CD4-positive, alpha-beta T cell (primary cell): ENCODE results near the gene AMPH. TPM values are rescaled to one million over a fixed set of nuclear protein-coding genes. Genes with fewer than 3 reads are reported as not detected.

ENCODE experiments used
- ATAC-seq: fragments of 200-7000 bp; cut with Tn5 transposase; one replicate; pipeline ENCODE4 v1.10.0; 2022; ENCODE audit warnings: mild to moderate bottlenecking; ENCODE audit not compliant: poor library complexity
- CTCF ChIA-PET: fragments of 350-600 bp; sonication (Branson Sonifier 250); formaldehyde crosslinking; loops from one replicate; lab custom pipeline; 2021; ENCODE audit warnings: antibody characterized with exemption, inconsistent platforms; lab: Charles Lee
- POLR2A ChIA-PET: fragments of 350-600 bp; sonication (Branson Sonifier 250); formaldehyde crosslinking; loops from one replicate; lab custom pipeline; 2021; ENCODE audit warnings: antibody characterized with exemption, inconsistent platforms; lab: Charles Lee
- DNase-seq, 14 experiments: peaks; one replicate each; pipeline ENCODE4 v3.0.0-alpha.2; 2013 to 2020; ENCODE audit warnings: mixed read lengths in 2 of 14
- H3K27ac ChIP-seq, 2 donors: one replicate each; pipeline versions ENCODE4 v1.5.1 to v1.7.0; 2013; ENCODE audit warnings: low read length in 2 of 2, low read depth in 1 of 2, mild to moderate bottlenecking in 1 of 2
- H3K27me3 ChIP-seq, 2 experiments: 1 replicate in 1 of 2; 2 replicates in 1 of 2; pipeline versions ENCODE4 v1.6.1 to v1.7.0; 2013; ENCODE audit warnings: low read length in 2 of 2, control low read depth in 1 of 2, mild to moderate bottlenecking in 1 of 2, moderate library complexity in 1 of 2; ENCODE audit not compliant: insufficient read depth in 2 of 2, control insufficient read depth in 1 of 2
- H3K36me3 ChIP-seq: one replicate; pipeline ENCODE4 v1.6.1; 2013; ENCODE audit warnings: low read length, control low read depth; ENCODE audit not compliant: insufficient read depth
- H3K4me1 ChIP-seq: one replicate; pipeline ENCODE4 v1.6.1; 2013; ENCODE audit warnings: low read length, control low read depth; ENCODE audit not compliant: insufficient read depth
- H3K4me3 ChIP-seq: one replicate; pipeline ENCODE4 v1.5.1; 2013; ENCODE audit warnings: mild to moderate bottlenecking, low read length, moderate library complexity
- H3K9me3 ChIP-seq, 2 experiments: 1 replicate in 1 of 2; 2 replicates in 1 of 2; pipeline versions ENCODE4 v1.6.1 to v1.7.0; 2013; ENCODE audit warnings: low read length in 2 of 2, mild to moderate bottlenecking in 2 of 2, control low read depth in 1 of 2, moderate library complexity in 1 of 2; ENCODE audit not compliant: control insufficient read depth in 1 of 2, insufficient read depth in 1 of 2
- H3K27ac Mint-ChIP-seq: one replicate; pipeline ENCODE4 v1.8.0; 2020; ENCODE audit warnings: mixed read lengths
- H3K27me3 Mint-ChIP-seq: one replicate; pipeline ENCODE4 v1.8.0; 2021; ENCODE audit warnings: mixed read lengths
- H3K36me3 Mint-ChIP-seq: one replicate; pipeline ENCODE4 v1.8.0; 2021; ENCODE audit warnings: low read depth, mixed read lengths
- H3K4me1 Mint-ChIP-seq: one replicate; pipeline ENCODE4 v1.8.0; 2021; ENCODE audit warnings: low read depth, mixed read lengths
- H3K4me3 Mint-ChIP-seq: one replicate; pipeline ENCODE4 v1.8.0; 2020; ENCODE audit warnings: mild to moderate bottlenecking, mixed read lengths
- H3K9me3 Mint-ChIP-seq: one replicate; pipeline ENCODE4 v1.8.0; 2020; ENCODE audit warnings: mixed read lengths
- intact Hi-C, 2 experiments: fragments of 100-400 bp; cut with DNase I in 1 of 2; cut with micrococcal nuclease in 1 of 2; formaldehyde crosslinking; loops; one replicate each; pipeline versions ENCODE4 v1.15.1 to v1.9.0; 2023 to 2025; cut with DNase I, micrococcal nuclease
- total RNA-seq, 174 experiments: library from RNA in 2 of 174; stranded (reverse) in 2 of 174; gene quantifications; one replicate each; pipeline ENCODE4 v1.2.3 and lab custom pipeline; 2021 to 2026
- TF ChIP-seq, protein P1 (sequence below): fragments of 200-600 bp; IDR thresholded peaks from one replicate; pipeline ENCODE4 v1.8.0; 2022; ENCODE audit warnings: antibody characterized with exemption, mild to moderate bottlenecking

AMPH gene
- total RNA-seq, 2 experiments from 2014 or later: not detected

- CTCF ChIA-PET: no interaction called here
- Mint-ChIP-seq H3K4me3 (peak overlapping the region; percentile 42), H3K36me3 (no peaks in the 10 kb centered on the region), H3K4me1 (peaks cover 60% of the 10 kb centered on the region), H3K27ac (peak overlapping the region; percentile 70), H3K9me3 (no peaks in the 10 kb centered on the region), H3K27me3 (no peaks in the 10 kb centered on the region)
- TF ChIP-seq, protein P1, sequence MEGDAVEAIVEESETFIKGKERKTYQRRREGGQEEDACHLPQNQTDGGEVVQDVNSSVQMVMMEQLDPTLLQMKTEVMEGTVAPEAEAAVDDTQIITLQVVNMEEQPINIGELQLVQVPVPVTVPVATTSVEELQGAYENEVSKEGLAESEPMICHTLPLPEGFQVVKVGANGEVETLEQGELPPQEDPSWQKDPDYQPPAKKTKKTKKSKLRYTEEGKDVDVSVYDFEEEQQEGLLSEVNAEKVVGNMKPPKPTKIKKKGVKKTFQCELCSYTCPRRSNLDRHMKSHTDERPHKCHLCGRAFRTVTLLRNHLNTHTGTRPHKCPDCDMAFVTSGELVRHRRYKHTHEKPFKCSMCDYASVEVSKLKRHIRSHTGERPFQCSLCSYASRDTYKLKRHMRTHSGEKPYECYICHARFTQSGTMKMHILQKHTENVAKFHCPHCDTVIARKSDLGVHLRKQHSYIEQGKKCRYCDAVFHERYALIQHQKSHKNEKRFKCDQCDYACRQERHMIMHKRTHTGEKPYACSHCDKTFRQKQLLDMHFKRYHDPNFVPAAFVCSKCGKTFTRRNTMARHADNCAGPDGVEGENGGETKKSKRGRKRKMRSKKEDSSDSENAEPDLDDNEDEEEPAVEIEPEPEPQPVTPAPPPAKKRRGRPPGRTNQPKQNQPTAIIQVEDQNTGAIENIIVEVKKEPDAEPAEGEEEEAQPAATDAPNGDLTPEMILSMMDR: no peak
- Histone ChIP-seq H3K4me3 (no peak overlapping the region), H3K4me1 (peaks cover 9% of the 10 kb centered on the region), H3K27me3 (no peaks in the 10 kb centered on the region), H3K9me3 (no peaks in the 10 kb centered on the region), H3K36me3 (no peaks in the 10 kb centered on the region), H3K27ac (no peak overlapping the region)
- DNase-seq (peak in 2 of 14 experiments; percentile 11 to 27), ATAC-seq (no peak)
- POLR2A ChIA-PET: no interaction called here
- intact Hi-C loops: no loop called here
Observed at GRCh38 chr7:38424750-38425463, 206.3 kb downstream of the AMPH start.

DNA sequence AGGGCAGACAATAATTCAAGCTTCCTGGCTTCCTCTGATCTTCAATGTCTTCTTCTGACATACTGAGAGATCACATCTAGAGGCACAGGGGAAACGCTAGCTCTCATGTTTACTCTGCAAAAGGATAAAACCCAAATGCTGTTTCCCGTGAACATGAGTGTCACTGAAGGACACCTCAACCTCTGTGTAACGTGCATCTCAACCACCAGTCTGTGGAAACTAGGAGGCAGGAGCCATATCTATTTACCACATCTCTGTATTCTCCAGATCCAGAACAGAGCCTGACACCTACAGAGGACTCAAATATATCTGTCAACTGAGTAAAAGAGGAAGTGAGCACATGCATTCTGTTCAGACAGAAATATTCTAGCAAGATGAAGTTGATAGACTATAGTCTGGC is 217.4 kb downstream of the AMPH start:
- Mint-ChIP-seq H3K36me3 (no peaks in the 10 kb centered on the region), H3K27me3 (no peaks in the 10 kb centered on the region), H3K9me3 (no peaks in the 10 kb centered on the region), H3K4me3 (no peak overlapping the region), H3K27ac (peak overlapping the region; percentile 61), H3K4me1 (peaks cover 27% of the 10 kb centered on the region)
- H3K36me3 ChIP-seq: no peaks in the 10 kb centered on the region
- no peaks in the 10 kb centered on the region for H3K27me3 ChIP-seq
- DNase-seq (peak in 2 of 14 experiments; percentile 8 to 13), ATAC-seq (peak; percentile 85)
- ChIA-PET POLR2A (interaction anchor here (1.0 kb wide), 1 partner anchor 9 kb away, joined by 3 read pairs; no protein-coding TSS in a partner anchor), CTCF (no interaction called here)
- no peak overlapping the region for H3K27ac ChIP-seq
- H3K9me3 ChIP-seq: no peaks in the 10 kb centered on the region
- H3K4me1 ChIP-seq: peaks cover 5% of the 10 kb centered on the region
- TF ChIP-seq, protein P1: no peak
- intact Hi-C loops: no loop called here
- no peak overlapping the region for H3K4me3 ChIP-seq

DNA sequence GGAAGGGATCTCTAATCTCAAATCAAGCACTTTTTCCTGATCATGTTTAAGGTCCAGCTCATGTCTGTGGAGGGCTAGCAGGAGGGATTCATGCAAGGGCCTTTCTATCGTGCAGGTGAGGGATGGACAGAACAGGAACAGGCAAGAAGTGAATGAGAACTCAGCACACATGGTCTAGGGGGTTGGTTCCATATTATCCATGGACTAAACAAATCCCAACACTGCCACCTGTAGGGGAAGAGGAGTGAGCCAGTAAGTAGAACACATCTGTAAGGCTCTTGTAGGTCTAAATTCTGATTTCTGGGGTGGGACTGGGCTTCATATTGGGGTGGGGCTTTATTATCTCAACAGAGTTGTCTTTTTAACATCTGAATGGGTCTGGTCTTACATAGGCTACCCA is 219.8 kb downstream of the AMPH start:
- H3K27ac ChIP-seq: no peak overlapping the region
- H3K27ac Mint-ChIP-seq: no peak overlapping the region
- H3K9me3 ChIP-seq: no peaks in the 10 kb centered on the region
- H3K27me3 Mint-ChIP-seq: no peaks in the 10 kb centered on the region
- no peaks in the 10 kb centered on the region for H3K36me3 Mint-ChIP-seq
- CTCF ChIA-PET: interaction anchor here (1.7 kb wide), 1 partner anchor 12 kb away, joined by 8 read pairs; no protein-coding TSS in a partner anchor
- intact Hi-C loops: no loop called here
- DNase-seq (no peak), ATAC-seq (no peak)
- H3K4me1 ChIP-seq: peaks cover 5% of the 10 kb centered on the region
- no peak overlapping the region for H3K4me3 Mint-ChIP-seq
- POLR2A ChIA-PET: no interaction called here
- no peaks in the 10 kb centered on the region for H3K9me3 Mint-ChIP-seq
- TF ChIP-seq, protein P1: no peak
- H3K4me3 ChIP-seq: no peak overlapping the region
- H3K27me3 ChIP-seq: no peaks in the 10 kb centered on the region
- peaks cover 27% of the 10 kb centered on the region for H3K4me1 Mint-ChIP-seq
- no peaks in the 10 kb centered on the region for H3K36me3 ChIP-seq
